HG02870 (cell line): ENCODE measurements around the gene TRIP11.

Experiments used
- ATAC-seq: cut with Tn5 transposase; IDR thresholded peaks from one replicate; pipeline ENCODE4 v1.9.1; 2021; ENCODE audit warnings: mild to moderate bottlenecking, moderate library complexity; ENCODE audit not compliant: unreplicated experiment

The TRIP11 gene

GRCh38 chr14:91961297-91962220 is 78.3 kb downstream of the TRIP11 start:
- no peak for ATAC-seq

GRCh38 chr14:91957876-91958313 is 82.0 kb downstream of the TRIP11 start:
- ATAC-seq: no peak

- no peak for ATAC-seq
Observed at GRCh38 chr14:91956616-91957015, 83.2 kb downstream of the TRIP11 start.

GRCh38 chr14:91955168-91955567 is 84.7 kb downstream of the TRIP11 start:
- ATAC-seq: no peak

GRCh38 chr14:91953170-91953985 is 86.5 kb downstream of the TRIP11 start:
- ATAC-seq: no peak

GRCh38 chr14:91947475-91948184 is 92.2 kb downstream of the TRIP11 start, which contains the start of gene FBLN5:
FBLN5 (minus strand) TSS chr14:91947694; CDS start chr14:91947229, 465 bp downstream.
- no peak for ATAC-seq

- no peak for ATAC-seq
Observed at GRCh38 chr14:91946622-91947474, 93.0 kb downstream of the TRIP11 start.

- no peak for ATAC-seq
Observed at GRCh38 chr14:91945751-91946621, 93.9 kb downstream of the TRIP11 start.

GRCh38 chr14:91942946-91943345 is 96.9 kb downstream of the TRIP11 start:
- ATAC-seq: no peak

GRCh38 chr14:91942128-91942527 is 97.7 kb downstream of the TRIP11 start:
- ATAC-seq: no peak

GRCh38 chr14:91940209-91940608 is 99.7 kb downstream of the TRIP11 start:
- ATAC-seq: no peak

GRCh38 chr14:91935586-91935985 is 104.3 kb downstream of the TRIP11 start:
- no peak for ATAC-seq

- ATAC-seq: no peak
Observed at GRCh38 chr14:91934554-91935285, 105.1 kb downstream of the TRIP11 start.

- ATAC-seq: no peak
Observed at GRCh38 chr14:91931478-91932088, 108.3 kb downstream of the TRIP11 start.

- ATAC-seq: no peak
Observed at GRCh38 chr14:91929700-91930099, 110.2 kb downstream of the TRIP11 start.

GRCh38 chr14:91927800-91928199 is 112.1 kb downstream of the TRIP11 start:
- ATAC-seq: no peak

GRCh38 chr14:91927191-91927590 is 112.7 kb downstream of the TRIP11 start:
- ATAC-seq: no peak
